ENCODE measurements around the gene CLBA1. TPM values are rescaled to one million over a fixed set of nuclear protein-coding genes. Genes with fewer than 3 reads are reported as not detected.

CLBA1 gene
- total RNA-seq, 4 donors from 2014 or later, result 2.2 to 11.7 (median 6.5) TPM

- H3K4me3 ChIP-seq (ENCODE audit: low read depth, poor library complexity, severe bottlenecking), result no peak overlapping the region
- no peak for TF ChIP-seq POLR2A (IDR thresholded peaks at IDR 0.05)
- TF ChIP-seq CTCF (IDR thresholded peaks at IDR 0.05), result no peak
- no peak for DNase-seq (ENCODE audit: low spot score in 2 of 2)
- intact Hi-C loops (cut with DNase I; ENCODE audit: low total_unique reads), result no loop called here
- 80 to 86% methylated on average over 9 of the region's 9 CpGs for WGBS, 2 donors
These were observed 29.7 kb downstream of the CLBA1 start for GRCh38 chr14:105015242-105015641.

GRCh38 chr14:105015905-105016304 is 30.3 kb downstream of the CLBA1 start:
- TF ChIP-seq CTCF (IDR thresholded peaks at IDR 0.05), result no peak
- no peak for TF ChIP-seq POLR2A (IDR thresholded peaks at IDR 0.05)
- 67 to 70% methylated on average over 6 of the region's 6 CpGs for WGBS, 2 donors
- intact Hi-C loops (cut with DNase I; ENCODE audit: low total_unique reads), result no loop called here
- H3K4me3 ChIP-seq (ENCODE audit: low read depth, poor library complexity, severe bottlenecking), result no peak overlapping the region
- no peak for DNase-seq (ENCODE audit: low spot score in 2 of 2)

GRCh38 chr14:105018414-105018813 is 32.8 kb downstream of the CLBA1 start:
- DNase-seq (ENCODE audit: low spot score in 2 of 2), result no peak
- no peak overlapping the region for H3K4me3 ChIP-seq (ENCODE audit: low read depth, poor library complexity, severe bottlenecking)
- TF ChIP-seq POLR2A (IDR thresholded peaks at IDR 0.05) (no peak), CTCF (IDR thresholded peaks at IDR 0.05) (no peak)
- intact Hi-C loops (cut with DNase I; ENCODE audit: low total_unique reads), result no loop called here
- 48 to 55% methylated on average over 4 of the region's 4 CpGs for WGBS, 2 donors

- no peak for DNase-seq (ENCODE audit: low spot score in 2 of 2)
- peak overlapping the region; percentile 73 for H3K4me3 ChIP-seq (ENCODE audit: low read depth, poor library complexity, severe bottlenecking)
- intact Hi-C loops (cut with DNase I; ENCODE audit: low total_unique reads), result no loop called here
- 9 to 11% methylated on average over 28 to 31 of the region's 75 CpGs for WGBS, 2 donors
- TF ChIP-seq POLR2A (IDR thresholded peaks at IDR 0.05) (no peak), CTCF (IDR thresholded peaks at IDR 0.05) (no peak)
These were observed 34.5 kb downstream of the CLBA1 start for GRCh38 chr14:105019861-105020814.

- 0 to 3% methylated on average over 21 to 70 of the region's 115 CpGs for WGBS, 2 donors
- peak within 1 kb of the TSS; percentile 73 for H3K4me3 ChIP-seq (ENCODE audit: low read depth, poor library complexity, severe bottlenecking)
- TF ChIP-seq CTCF (IDR thresholded peaks at IDR 0.05), result no peak
- peak in 1 of 2 donors; percentile 54 for TF ChIP-seq POLR2A (IDR thresholded peaks at IDR 0.05)
- intact Hi-C loops (cut with DNase I; ENCODE audit: low total_unique reads), result no loop called here
- DNase-seq (ENCODE audit: low spot score in 2 of 2), result peak; percentile 94 to 99
These were observed 35.4 kb downstream of the CLBA1 start, which contains the start of gene CDCA4 for GRCh38 chr14:105020815-105021655. CDCA4 (minus strand) TSS chr14:105021083; CDS start chr14:105011929, 9,154 bp downstream.

Measured in lower leg skin (tissue), 4 donors.